IPS-11a (cell line): ENCODE results near the gene MYOM3.
"Not testable (repeated sequence)": the region's sequence is repeated elsewhere in the genome, so short reads cannot be mapped to it uniquely, and the experiment has no call there.

Experiments
- H3K4me3 ChIP-seq: one replicate; pipeline ENCODE4 v1.5.1; 2013; ENCODE audit warnings: low read depth, low read length, control low read depth

Gene MYOM3

GRCh38 chr1:24045771-24046170 lies 66.2 kb downstream of the MYOM3 start:
- no peak overlapping the region for H3K4me3 ChIP-seq

DNA sequence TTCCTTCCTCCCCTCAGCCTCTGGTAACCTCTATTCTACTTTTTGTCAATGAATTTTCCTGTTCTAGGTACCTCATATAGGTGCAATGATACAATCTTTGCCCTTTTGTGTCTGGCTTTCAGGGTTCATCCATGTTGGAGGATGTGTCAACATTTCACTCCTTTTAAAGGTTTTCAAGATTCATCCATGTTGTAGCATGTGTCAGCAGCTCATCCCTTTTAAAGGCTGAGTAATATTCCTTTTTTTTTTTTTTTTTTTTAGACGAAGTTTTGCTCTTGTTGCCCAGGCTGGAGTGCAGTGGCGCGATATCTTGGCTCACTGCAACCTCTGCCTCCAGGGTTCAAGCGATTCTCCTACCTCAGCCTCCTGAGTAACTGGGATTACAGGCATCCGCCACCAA lies 67.3 kb downstream of the MYOM3 start:
- H3K4me3 ChIP-seq: not testable (repeated sequence)

DNA sequence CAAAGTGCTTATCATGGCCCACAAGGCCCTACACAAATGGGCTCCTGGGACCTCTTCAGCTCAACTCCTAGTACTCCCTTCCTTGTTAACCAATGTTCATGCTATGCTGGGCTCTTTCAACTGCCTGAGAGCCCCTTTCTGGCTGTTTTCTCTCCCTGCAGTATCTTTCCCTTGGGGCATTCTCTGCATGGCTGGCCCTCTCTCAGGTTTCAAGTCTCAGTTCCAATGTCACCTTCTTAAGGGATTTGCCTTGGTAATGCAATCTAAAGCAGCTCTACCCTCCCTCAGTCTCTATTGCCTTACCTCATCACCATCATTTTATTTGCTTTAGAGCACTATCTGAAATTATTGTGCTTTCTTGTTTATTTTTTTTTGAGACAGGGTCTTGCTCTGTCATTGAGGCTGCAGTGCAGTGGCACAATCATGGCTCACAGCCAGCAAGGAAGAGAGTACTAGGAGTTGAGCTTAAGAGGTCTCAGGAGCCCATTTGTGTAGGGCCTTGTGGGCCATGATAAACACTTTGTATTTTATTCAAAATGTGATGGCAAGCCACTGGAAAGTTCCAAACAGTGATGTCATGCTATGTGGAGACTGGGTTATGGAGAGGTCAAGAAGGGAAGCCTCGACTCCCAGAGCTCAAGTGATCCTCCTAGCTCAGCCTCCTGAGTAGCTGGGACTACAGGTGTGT lies 68.4 kb downstream of the MYOM3 start:
- no peak overlapping the region for H3K4me3 ChIP-seq

GRCh38 chr1:24042315-24042714 lies 69.6 kb downstream of the MYOM3 start:
- H3K4me3 ChIP-seq: no peak overlapping the region

DNA sequence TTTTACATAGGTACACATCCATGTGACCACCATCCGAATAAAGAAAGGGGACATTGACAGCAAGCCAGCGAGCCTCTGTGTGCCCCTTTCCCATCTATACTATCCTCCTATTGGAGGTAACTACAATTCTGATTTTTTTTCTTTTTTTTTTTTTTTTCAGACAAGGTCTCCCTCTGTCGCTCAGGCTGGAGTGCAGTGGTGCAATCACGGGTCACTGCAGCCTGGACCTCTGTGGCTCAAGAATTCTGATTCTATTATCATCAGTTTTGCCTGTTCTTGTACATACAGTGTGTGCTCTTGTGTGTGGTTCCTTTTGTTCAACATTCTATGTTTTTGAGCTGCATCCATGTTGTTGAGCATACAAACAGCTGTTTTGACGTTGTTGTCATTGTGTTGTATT lies 75.8 kb downstream of the MYOM3 start:
- no peak overlapping the region for H3K4me3 ChIP-seq

- H3K4me3 ChIP-seq: no peak overlapping the region
These were observed 79.0 kb downstream of the MYOM3 start for GRCh38 chr1:24032981-24033380.

- H3K4me3 ChIP-seq: not testable (repeated sequence)
These were observed 80.9 kb downstream of the MYOM3 start for GRCh38 chr1:24030976-24031516.

- H3K4me3 ChIP-seq: no peak overlapping the region
These were observed 84.0 kb downstream of the MYOM3 start for GRCh38 chr1:24027838-24028468.

DNA sequence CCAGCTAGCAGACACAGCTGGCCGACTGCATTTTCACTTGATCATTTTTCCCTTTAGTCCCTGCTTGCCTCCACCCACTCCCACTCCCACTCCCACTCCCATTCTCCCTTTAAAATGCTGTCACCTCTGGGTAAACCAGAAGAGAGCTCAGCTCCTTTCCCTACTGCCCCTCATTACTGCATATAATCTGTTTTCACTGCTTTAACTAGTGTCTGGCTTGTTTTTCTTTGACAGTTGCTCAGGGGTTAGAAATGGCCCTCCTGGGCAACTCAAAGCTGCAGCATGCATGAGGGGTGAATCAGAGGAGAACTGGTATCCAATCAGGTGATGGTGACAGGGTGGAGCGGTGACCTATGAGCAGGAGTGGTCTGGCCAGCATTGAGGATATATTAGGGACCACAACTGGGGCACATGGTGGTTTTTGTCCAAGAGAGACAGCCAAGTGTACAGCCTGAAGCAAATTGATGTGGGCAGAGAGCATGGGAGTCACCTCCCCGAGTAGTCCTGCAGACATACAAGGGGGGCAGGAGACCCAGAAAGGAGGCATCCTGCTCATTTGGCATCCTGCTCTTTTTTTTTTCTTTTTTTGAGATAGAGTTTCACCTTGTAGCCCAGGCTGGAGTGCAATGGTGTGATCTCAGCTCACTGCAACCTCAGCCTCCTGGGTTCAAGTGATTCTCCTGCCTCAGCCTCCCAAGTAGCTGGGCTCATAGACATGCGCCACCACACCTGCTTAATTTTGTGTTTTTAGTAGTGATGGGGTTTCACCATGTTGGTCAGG lies 89.2 kb downstream of the MYOM3 start:
- no peak overlapping the region for H3K4me3 ChIP-seq

DNA sequence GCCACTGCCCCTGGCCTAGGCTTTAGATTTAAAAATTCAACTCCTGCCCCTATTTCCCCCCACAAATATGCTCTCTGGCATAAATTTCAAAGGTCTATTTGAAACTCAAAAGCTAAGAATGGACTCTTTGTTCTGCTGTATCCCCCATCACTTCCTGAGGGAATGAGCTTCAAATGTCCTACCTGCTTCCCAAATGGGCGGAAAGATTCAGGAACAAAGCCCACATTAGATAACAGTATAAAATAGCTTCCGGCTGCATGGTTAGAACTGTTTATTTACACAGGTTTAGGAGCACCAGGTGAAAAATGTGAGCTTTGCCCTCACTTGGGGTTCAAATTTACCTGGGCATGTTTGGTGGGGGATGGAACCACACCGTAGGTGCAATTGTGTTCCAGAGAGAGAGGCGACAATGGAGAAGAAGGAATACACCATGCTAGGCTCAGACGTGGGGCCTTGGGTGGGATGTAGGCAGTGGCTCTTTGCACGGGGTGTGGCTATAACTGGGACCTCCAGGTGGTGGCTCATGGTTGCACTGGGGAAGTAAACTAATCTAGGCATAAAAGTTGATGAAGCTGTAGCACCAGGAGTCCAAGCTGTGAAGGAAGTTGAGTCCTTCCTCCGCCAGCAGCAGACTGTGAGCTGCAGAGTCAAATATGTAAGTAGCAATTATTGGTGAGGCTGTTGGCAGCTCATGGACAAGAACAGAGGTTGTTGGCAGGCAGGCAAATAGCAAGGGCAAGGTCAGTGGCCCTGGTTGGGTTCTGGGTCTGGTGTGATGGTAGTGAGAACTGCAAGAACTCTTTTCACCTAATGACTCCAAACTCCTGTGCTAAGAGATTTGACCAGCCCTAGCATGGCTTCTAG lies 90.3 kb downstream of the MYOM3 start:
- no peak overlapping the region for H3K4me3 ChIP-seq

GRCh38 chr1:24020470-24020869 lies 91.5 kb downstream of the MYOM3 start:
- no peak overlapping the region for H3K4me3 ChIP-seq

GRCh38 chr1:24020025-24020424 lies 91.9 kb downstream of the MYOM3 start:
- no peak overlapping the region for H3K4me3 ChIP-seq

GRCh38 chr1:24018611-24019580 lies 93.0 kb downstream of the MYOM3 start:
- H3K4me3 ChIP-seq: no peak overlapping the region

DNA sequence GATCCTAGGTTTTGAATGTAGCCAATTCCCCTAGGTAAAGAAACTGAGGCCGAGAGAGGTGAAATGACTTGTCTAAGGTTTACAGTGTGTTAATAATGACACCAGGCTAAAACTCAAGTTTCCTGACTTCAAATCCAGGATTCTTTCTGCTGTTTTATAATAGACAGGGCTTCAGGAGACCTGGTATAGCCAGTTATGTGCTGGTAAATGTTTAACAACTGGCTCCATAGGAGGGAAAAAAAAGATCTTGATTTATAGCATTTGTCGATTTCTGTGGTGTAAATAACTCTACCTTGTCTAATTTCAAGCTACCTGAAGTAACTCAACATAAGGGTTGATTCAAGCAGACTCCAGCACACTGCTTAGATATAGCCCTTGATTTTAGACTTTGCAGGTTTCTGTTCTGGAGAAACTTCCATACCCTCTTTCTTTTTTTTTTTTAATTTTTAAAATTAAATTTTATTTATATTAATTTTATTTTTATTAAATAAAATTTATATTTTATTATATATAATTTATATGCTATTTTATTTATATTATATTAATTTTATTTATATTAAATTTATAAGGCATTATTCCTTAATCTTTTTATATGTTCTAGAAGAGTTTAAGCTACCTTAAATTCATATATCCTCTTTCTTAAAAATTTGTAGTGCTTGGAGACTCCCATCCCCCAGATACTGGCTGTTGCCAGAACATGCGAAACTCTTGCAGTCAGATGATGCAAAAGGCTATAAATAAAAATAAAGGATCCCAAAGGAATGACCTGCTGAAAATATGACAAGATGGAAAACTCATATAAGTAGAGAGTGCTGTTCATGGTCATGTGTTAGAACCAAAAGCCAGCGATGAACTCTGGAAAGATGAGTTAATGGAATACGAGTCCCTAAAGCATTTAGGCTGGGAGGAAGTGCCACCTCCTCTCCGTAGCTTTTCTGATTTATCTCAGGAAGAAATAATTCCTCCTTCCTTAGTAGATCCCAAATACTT lies 96.4 kb downstream of the MYOM3 start:
- H3K4me3 ChIP-seq: no peak overlapping the region

DNA sequence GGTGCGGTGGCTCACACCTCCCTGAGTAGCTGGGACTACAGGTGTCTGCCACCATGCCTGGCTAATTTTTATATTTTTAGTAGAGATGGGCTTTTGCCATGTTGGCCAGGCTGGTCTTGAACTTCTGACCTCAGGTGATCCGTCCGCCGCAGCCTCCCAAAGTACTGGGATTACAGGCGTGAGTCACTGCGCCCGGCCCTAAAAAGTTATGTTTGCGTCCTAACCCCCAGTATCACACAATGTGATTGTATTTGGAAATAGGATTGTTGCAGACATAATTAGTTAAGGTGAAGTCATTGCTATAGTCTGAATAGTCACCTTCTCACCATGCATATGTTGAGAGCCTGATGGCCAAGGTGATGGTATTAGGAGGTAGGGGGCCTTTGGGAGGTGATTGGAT lies 99.1 kb downstream of the MYOM3 start:
- not testable (repeated sequence) for H3K4me3 ChIP-seq

DNA sequence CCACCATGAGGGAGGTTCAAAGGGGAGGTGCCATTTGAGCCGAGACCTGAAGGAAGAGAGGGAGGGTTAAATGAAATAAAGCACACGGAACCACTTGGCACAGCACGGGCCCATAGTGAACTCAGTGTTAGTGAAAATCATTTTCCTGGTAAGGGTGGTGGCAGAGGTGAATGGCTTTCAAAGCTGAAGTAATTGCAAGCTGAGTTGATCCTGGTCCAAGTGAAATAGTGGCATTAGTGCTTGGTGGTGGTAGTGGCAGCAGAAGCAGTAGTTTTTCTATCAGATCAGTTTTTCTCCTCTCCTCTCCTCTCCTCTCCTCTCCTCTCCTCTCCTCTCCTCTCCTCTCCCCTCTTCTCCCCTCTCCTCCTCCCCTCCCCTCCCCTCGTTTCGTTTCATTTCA lies 101.3 kb downstream of the MYOM3 start:
- H3K4me3 ChIP-seq: no peak overlapping the region

DNA sequence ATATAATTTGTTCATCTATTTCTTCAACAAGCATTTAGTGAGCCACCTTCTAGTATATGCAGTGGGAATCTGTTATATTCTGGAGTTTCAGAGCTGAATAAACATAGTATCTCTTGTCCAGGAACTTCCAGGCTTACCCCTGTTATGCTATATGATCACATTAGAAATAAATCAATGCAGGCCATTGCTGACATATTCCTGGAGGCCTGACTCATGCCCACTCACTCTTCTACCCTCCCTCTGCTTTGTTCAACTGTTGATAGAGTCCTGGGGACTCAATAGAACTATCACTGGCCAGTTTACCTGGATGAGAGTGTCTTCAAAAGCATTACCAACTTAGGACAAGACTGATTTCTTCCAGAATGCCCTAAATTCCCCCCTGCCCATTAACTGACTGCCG lies 102.5 kb downstream of the MYOM3 start:
- H3K4me3 ChIP-seq: no peak overlapping the region

DNA sequence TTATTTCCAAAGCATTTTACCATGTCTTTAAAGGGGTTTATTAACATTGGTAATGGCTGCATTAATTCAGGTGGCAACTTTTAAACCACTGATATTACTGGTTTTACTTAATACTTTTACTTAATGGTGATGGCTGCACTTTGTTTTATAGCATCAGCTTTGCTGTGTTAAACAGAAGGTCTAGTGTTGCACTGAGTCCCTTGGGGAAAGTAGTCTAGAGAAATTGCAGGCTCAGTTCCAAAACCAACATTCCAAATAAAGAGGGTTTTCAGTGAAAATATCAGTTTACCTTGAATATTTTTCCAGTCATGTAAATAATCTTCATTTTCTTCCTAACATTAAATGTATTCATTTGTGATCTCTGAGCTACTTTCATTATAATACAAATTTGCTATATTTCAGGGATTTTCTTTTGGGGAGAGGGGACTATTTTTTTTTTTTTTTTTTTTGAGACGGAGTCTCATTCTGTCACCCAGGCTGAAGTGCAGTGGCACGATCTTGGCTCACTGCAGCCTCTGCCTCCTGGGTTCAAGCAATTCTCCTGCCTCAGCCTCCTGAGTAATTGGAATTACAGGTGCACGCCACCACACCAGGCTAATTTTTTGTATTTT lies 103.3 kb downstream of the MYOM3 start:
- H3K4me3 ChIP-seq: not testable (repeated sequence)
